ENCODE results near the gene NWD2.

Gene NWD2

DNA sequence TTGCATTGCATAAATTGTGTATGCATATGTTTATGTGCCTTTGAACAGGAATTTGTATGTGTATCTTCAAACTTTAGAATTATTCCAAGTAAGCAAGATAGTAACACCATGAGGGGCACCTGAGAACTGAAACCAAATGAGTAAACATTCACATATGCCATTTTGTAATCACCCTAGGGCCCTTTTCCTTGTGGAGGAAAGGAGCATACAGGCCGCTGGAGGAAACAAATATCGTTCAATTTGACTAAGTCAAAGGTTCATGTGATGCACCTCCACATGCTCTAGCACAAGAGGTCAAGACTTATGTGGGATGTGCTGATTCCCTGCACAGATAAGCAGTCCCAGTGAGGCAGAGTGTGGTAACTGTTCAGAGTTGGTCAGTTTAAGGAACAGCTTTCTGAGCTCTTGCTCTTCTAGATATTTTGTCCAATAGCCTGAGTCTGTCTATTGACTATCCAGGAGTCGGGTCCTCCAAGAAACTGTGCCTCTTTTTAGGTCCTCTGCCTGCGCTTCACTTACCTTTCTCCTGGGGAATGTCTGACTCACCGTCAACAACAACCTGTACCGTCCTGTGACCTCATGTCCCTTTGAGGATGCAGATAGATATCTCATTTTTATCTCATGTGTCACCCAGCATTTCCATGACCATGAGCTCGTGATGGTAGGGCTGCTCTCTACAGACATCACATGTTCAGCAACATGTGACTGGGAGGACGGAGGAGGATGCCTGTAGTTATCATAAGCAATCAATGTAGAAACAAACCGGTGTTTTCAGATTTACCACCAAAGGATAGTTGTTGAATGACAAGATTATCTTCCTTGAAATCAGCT lies 196.9 kb downstream of the NWD2 start:
- DNase-seq: no peak

DNA sequence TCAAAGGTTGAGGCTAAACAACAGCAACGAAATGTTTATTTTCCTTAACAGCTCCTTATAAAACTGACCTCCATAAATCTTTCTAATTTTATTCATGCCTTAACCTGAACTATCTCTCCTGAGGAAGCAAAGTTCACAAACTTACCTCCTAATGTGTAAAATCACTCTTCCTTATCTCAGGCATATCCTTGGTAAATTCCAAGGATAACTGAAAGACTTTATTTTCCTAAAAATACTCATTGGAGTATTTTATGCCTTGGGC lies 197.4 kb downstream of the NWD2 start:
- no peak for DNase-seq

GRCh38 chr4:37443137-37443536 lies 198.6 kb downstream of the NWD2 start:
- DNase-seq: no peak

- DNase-seq: no peak
Observed at GRCh38 chr4:37445023-37445422, 200.5 kb downstream of the NWD2 start.

- DNase-seq: no peak
Observed at GRCh38 chr4:37446016-37446415, 201.5 kb downstream of the NWD2 start.

DNA sequence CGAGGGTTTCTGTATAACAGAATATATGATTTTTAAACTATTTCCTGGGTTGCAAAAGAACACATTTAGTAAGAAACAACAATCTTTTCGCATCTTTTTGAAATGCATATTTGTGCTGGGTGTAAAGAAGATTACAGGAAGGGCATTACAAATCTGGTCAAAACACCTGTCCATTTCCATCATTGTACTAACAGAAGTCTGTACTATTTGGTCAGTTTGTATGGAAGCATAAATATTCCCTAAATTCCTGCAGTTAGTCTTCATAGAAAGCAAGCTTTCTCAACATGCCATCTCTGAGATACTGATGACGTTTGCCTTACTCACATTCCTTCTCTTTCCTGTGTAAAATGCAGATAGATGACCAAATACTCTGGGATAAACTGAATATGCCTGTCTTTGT lies 203.3 kb downstream of the NWD2 start:
- no peak for DNase-seq

GRCh38 chr4:37450309-37450708 lies 205.8 kb downstream of the NWD2 start:
- no peak for DNase-seq

GRCh38 chr4:37450911-37451310 lies 206.4 kb downstream of the NWD2 start:
- no peak for DNase-seq

DNA sequence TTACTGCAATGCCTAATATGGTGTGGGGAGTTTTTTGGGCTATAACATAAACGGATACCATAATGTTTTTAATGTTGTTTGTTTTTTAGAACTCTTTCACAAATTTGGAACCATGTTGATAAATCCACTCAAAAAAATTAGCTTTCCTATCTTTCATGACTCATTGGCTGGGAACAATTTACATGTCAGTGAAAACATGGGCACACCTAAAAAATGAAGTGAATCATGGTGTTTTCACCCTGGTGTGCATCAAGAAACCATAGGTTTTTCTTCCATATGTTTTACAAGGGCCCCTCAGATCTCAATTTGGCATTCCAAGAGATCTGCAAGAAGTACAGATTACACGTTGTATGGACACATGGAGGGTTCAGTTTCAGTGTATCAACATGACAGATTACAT lies 207.1 kb downstream of the NWD2 start:
- no peak for DNase-seq

GRCh38 chr4:37452952-37453280 lies 208.4 kb downstream of the NWD2 start:
- peak; percentile 13 for DNase-seq

DNA sequence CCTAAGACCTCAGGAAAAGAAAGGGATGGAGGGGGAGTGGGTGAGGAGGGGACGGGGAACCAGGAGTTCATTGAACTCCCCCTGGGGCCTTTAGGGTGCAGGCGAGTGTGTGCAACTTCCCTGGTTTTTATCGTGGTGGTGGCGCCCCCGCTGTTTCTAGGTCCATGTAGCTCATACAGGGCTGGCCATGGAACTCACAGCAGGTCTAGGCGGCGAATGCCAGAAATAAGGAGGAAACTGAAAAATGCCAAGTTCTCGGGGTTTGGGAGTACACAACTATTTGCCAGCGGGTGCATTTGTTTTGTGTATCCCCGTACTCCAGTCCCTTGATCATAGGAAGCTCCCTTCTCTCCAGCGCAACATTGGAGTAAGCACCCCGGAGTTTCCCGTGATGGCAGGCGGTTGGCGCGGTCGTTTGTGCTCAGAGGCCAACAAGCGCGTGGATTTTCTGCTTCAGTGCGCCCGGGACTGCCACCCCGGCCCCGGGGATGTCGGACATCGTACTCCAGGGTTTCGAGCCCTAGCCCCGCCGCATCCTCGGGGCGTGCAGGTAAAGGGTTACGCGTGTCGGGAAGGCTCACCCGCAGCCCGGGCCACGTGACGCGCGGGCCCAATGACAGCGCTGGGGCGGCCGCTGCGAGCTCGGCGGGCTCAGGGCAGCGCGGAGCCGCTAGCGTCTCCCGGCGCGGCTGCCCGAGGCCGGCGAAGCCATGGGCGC lies 208.9 kb downstream of the NWD2 start:
- DNase-seq: no peak

GRCh38 chr4:37453999-37454800 lies 209.7 kb downstream of the NWD2 start:
- no peak for DNase-seq

GRCh38 chr4:37455301-37456131 lies 211.0 kb downstream of the NWD2 start:
- DNase-seq: no peak

DNA sequence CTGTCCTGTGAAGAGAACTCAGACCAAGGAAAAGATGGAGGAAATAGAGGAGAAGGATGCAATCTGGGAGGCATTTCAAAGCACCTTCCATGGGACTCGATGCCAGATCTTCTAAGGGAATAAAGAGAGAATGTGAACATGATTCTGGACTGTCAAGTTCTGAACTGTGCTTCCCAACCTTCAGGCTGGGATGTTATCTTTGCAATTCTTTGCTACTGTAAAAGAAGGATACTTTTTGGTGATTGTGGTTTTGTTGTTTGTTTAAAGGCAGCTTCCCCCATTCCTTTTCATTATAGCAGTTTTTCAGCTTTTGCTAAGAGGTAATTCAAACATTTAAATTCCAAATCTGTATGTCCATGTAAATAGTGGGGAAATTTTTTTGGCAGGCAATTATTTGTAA lies 217.3 kb downstream of the NWD2 start:
- no peak for DNase-seq

- DNase-seq: no peak
Observed at GRCh38 chr4:37463033-37463856, 218.7 kb downstream of the NWD2 start.

GRCh38 chr4:37464373-37465128 lies 220.0 kb downstream of the NWD2 start:
- DNase-seq: no peak

DNA sequence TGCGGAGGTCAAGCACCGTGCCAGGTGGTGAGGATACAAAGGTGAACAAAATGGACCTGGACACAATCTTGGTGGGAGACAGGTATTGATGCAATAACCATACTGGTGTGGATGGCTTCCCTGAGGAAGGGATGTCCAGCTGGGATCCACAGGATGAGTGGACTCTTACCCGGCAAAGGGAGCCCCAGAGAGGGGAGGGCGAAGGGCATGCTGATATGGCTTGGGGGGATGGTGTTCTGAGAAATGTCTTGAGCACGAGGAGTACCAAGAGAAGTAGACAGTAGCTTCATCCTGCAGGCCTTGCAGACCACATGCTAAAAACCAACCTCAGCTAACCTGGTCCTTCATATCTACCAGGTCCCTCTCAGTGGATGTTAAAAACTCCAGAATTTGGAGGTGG lies 220.8 kb downstream of the NWD2 start:
- no peak for DNase-seq

DNA sequence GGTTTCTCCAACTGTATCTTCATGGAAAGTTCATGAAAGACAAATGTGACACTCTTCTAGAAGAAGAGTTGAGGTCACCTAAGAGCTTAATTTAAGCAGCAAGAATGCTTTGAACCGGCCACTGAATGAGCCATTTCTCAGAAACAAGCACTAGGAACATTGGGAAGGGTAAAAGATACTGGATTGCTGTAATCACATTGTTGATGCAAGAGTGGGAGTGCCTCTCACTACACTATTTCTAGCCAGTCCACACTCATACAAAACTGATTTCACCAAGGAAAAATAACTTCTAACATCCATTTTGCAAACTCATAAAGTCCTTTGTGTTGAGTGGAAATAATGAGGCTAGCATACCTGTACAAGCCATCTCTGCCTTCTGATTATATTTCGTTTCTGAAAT lies 221.3 kb downstream of the NWD2 start:
- no peak for DNase-seq

GRCh38 chr4:37467223-37467622 lies 222.7 kb downstream of the NWD2 start:
- no peak for DNase-seq

- no peak for DNase-seq
Observed at GRCh38 chr4:37467824-37468223, 223.3 kb downstream of the NWD2 start.

GRCh38 chr4:37469286-37469685 lies 224.7 kb downstream of the NWD2 start:
- DNase-seq: no peak
